ENCODE data around the gene AHDC1. TPM values are rescaled to one million over a fixed set of nuclear protein-coding genes. Genes with fewer than 3 reads are reported as not detected.

Gene AHDC1
- total RNA-seq, 2 donors from 2014 or later = 13.5 to 14.2 TPM

DNA sequence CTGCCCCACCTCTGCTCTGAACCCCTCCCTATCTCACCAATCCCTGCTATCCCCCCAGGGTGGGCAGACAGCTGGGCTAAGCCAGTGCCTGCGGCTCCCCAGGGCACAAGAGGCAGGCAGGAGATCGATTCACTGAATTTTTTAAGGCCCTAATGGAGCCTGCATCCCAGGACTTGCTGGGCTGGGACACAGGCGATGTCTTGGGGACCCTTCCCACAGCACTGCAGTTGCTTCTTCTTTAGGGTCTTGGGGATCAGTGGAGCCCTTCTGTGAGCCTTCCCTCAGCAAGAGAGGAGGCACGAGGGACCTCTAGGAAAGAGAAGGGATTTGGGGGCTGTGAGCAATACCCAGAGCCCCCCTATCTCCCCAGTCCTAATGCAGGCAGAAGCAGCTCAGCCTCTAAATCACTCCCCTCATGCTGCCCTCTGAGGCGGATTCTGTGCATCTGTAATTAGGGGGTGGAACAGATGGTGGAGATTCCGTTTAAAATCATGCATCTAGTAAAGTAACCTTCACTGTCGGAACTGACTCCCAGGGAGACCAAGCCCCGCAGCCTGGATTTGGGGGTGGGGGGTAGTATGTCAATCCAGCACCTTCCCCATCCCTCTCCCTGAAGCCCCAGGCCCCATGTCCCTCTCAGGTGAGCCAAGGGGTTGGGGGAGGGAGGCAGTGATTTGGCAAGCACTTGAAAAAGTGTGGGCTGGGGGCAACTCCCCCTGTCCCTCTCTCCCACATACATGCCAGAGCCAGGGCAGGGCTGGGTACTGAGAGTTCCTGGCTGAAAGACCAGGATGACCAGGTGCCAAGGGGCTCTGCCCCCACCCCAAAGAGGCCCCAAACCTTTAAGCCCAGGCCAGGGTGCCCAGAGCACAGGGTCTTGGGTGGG lies 10.0 kb downstream of the AHDC1 start:
- H3K27ac ChIP-seq = no peak overlapping the region
- DNase-seq = no peak

DNA sequence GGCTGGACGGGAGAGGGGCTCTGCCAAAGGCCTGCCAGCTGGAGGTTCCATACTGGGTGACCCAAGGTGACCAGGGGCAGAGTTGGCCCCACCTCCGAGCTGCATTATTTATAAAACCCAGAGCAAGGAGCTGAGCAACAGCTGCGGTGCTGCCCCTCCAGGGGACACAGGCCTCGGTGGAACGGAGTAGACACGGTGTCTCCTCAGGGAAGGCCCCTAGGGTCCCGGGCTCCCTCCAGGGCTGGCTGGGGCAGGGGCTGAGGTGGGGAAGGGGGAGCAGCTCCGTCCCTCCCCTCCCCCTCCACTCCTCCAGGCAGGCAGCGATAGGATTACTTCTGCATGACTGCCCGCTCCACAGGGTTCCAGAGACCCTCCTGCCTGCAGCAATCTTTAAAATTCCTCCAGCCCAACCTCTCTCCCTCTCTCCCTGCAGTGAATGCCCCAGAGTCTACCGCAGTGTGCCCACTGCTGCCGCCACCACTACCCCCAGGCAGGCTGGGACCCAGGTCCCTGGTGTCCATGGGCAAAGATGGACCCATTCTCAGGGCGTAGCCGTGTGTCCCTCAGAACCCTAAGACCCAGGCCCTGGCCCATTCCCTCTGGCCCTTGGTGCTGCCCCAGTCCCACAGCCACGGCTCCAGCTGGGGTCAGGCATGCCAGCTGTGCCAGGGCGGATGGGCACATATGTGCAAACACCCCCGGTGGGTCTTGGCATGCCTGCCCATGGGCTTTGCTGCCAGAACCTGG lies 10.8 kb downstream of the AHDC1 start:
- 80 to 82% methylated on average over 13 to 15 of the region's 17 CpGs for WGBS, 2 donors
- DNase-seq = no peak
- H3K4me1 ChIP-seq = peaks cover 30% of the 10 kb centered on the region

More for the DNA sequence above, 10.0 kb downstream of the AHDC1 start:
- 73 to 83% methylated on average over 4 to 8 of the region's 8 CpGs for WGBS, 2 donors
- no peak for ATAC-seq
- peaks cover 38% of the 10 kb centered on the region for H3K4me1 ChIP-seq
- no peaks in the 10 kb centered on the region for H3K9me3 ChIP-seq
- intact Hi-C loops (cut with DNase I) = no loop called here
- no peak for TF ChIP-seq POLR2A (IDR thresholded peaks at IDR 0.05)
- TF ChIP-seq, protein P1, sequence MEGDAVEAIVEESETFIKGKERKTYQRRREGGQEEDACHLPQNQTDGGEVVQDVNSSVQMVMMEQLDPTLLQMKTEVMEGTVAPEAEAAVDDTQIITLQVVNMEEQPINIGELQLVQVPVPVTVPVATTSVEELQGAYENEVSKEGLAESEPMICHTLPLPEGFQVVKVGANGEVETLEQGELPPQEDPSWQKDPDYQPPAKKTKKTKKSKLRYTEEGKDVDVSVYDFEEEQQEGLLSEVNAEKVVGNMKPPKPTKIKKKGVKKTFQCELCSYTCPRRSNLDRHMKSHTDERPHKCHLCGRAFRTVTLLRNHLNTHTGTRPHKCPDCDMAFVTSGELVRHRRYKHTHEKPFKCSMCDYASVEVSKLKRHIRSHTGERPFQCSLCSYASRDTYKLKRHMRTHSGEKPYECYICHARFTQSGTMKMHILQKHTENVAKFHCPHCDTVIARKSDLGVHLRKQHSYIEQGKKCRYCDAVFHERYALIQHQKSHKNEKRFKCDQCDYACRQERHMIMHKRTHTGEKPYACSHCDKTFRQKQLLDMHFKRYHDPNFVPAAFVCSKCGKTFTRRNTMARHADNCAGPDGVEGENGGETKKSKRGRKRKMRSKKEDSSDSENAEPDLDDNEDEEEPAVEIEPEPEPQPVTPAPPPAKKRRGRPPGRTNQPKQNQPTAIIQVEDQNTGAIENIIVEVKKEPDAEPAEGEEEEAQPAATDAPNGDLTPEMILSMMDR (IDR thresholded peaks at IDR 0.05) = no peak
- no peak overlapping the region for H3K4me3 ChIP-seq
- H3K36me3 ChIP-seq (replicated peaks in 1 of 2; ENCODE audit: insufficient read depth in 1 of 2, low read depth in 2 of 2) = no peaks in the 10 kb centered on the region
- H3K27me3 ChIP-seq = no peaks in the 10 kb centered on the region

DNA sequence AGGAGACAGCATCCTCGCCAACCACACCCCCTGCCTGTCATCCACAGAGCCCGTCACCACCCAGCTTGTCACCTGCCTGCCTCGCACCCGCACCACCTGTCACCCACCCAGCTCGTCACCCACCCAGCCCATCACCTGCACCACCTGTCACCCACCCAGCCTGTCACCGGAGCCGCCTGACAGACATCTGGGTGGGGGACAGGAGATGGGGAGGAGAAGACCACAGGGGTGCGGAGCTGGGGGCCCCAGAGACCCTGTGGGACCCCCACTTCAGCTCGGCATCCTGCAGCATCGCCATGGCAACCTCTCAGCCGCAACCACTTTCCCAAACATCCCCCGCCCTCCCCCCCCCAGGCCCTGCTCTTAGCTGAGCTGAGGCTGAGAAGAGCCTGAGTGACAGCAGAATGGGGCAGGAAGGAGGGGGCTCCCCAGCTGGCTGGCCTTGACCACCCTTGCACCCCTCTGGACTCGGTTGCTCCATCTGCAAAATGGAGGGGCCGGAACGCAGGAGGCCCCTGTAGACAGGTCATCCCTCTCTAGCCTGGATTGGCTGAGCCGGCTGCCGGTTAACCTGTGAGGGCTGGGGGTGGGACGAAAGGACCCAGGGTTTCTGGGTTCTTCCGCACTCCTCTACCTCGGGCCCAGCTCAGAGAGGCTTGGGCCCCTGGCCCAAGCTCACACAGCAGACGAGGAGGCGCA lies 11.6 kb downstream of the AHDC1 start:
- DNase-seq (no peak), ATAC-seq (no peak)

More for the DNA sequence above, 10.8 kb downstream of the AHDC1 start:
- Histone ChIP-seq H3K27me3 (no peaks in the 10 kb centered on the region), H3K36me3 (replicated peaks in 1 of 2; ENCODE audit: insufficient read depth in 1 of 2, low read depth in 2 of 2) (no peaks in the 10 kb centered on the region), H3K9me3 (no peaks in the 10 kb centered on the region), H3K27ac (no peak overlapping the region), H3K4me3 (no peak overlapping the region)
- intact Hi-C loops (cut with DNase I) = no loop called here
- TF ChIP-seq POLR2A (IDR thresholded peaks at IDR 0.05) = no peak
- TF ChIP-seq, protein P1 (IDR thresholded peaks at IDR 0.05) = no peak
- ATAC-seq = no peak

DNA sequence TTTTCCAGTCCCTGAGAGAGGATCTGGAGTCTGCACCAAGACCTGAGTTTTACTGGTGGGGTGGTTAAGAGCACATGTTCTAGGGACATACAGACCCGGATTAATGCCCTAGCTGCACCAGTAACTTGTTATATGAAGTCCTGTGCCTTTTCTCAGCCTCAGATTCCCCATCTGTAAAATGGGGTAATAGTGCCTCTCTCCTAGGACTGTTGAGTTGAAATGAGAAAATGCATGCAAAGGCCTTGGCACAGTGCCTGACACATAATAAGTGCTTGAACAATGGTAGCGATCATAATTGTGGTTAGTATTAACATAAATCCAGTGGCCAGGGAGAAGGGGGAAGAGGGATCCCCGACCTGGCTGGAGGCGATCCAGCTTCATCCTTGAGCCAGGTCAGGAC lies 12.3 kb downstream of the AHDC1 start:
- no peak for ATAC-seq
- Histone ChIP-seq H3K36me3 (replicated peaks in 1 of 2; ENCODE audit: insufficient read depth in 1 of 2, low read depth in 2 of 2) (no peaks in the 10 kb centered on the region), H3K4me3 (no peak overlapping the region), H3K27ac (no peak overlapping the region), H3K4me1 (peaks cover 26% of the 10 kb centered on the region), H3K9me3 (no peaks in the 10 kb centered on the region), H3K27me3 (no peaks in the 10 kb centered on the region)
- intact Hi-C loops (cut with DNase I) = no loop called here
- TF ChIP-seq POLR2A (IDR thresholded peaks at IDR 0.05) = no peak
- 66 to 73% methylated on average over 4 of the region's 4 CpGs for WGBS, 2 donors
- no peak for DNase-seq

More for the DNA sequence above, 11.6 kb downstream of the AHDC1 start:
- TF ChIP-seq, protein P1 (IDR thresholded peaks at IDR 0.05) = no peak
- no peak for TF ChIP-seq POLR2A (IDR thresholded peaks at IDR 0.05)
- peaks cover 26% of the 10 kb centered on the region for H3K4me1 ChIP-seq
- intact Hi-C loops (cut with DNase I) = no loop called here
- no peaks in the 10 kb centered on the region for H3K27me3 ChIP-seq
- H3K4me3 ChIP-seq = no peak overlapping the region
- 81 to 84% methylated on average over 8 to 19 of the region's 22 CpGs for WGBS, 2 donors
- H3K36me3 ChIP-seq (replicated peaks in 1 of 2; ENCODE audit: insufficient read depth in 1 of 2, low read depth in 2 of 2) = no peaks in the 10 kb centered on the region
- no peaks in the 10 kb centered on the region for H3K9me3 ChIP-seq
- no peak overlapping the region for H3K27ac ChIP-seq
